Naive thymus-derived CD4-positive, alpha-beta T cell (primary cell): ENCODE data around the gene RO60. TPM values are rescaled to one million over a fixed set of nuclear protein-coding genes. Genes with fewer than 3 reads are reported as not detected.

ENCODE experiments used
- ATAC-seq: fragments of 150-1000 bp; cut with Tn5 transposase; 2 replicates; pipeline ENCODE4 v1.10.0; 2021; ENCODE audit warnings: mild to moderate bottlenecking, moderate library complexity
- CTCF ChIA-PET: fragments of 350-600 bp; sonication (Branson Sonifier 250); formaldehyde crosslinking; loops from one replicate; lab custom pipeline; 2021; ENCODE audit warnings: antibody characterized with exemption; lab: Charles Lee
- POLR2A ChIA-PET: fragments of 350-600 bp; sonication (Branson Sonifier 250); formaldehyde crosslinking; loops from one replicate; lab custom pipeline; 2021; ENCODE audit warnings: antibody characterized with exemption, inconsistent platforms; lab: Charles Lee
- DNase-seq, 9 donors: peaks; one replicate each; pipeline versions ENCODE4 v3.0.0 to v3.0.0-alpha.2; 2020 to 2022; ENCODE audit warnings: mixed read lengths in 1 of 9
- H3K27ac ChIP-seq: one replicate; pipeline ENCODE4 v1.7.0; 2013; ENCODE audit warnings: mild to moderate bottlenecking, low read depth, low read length, moderate library complexity
- H3K27me3 ChIP-seq, 2 donors: one replicate each; pipeline ENCODE4 v1.7.0; 2013; ENCODE audit warnings: low read length in 2 of 2, mild to moderate bottlenecking in 2 of 2, moderate library complexity in 2 of 2; ENCODE audit not compliant: control insufficient read depth in 2 of 2, insufficient read depth in 2 of 2
- H3K36me3 ChIP-seq, 3 experiments: 1 replicate in 2 of 3; 2 replicates in 1 of 3; pipeline ENCODE4 v1.7.0; 2013; ENCODE audit warnings: low read length in 3 of 3, mild to moderate bottlenecking in 3 of 3, moderate library complexity in 1 of 3; ENCODE audit not compliant: insufficient read depth in 3 of 3, control insufficient read depth in 2 of 3
- H3K4me1 ChIP-seq, 2 donors: one replicate each; pipeline ENCODE4 v1.7.0; 2013; ENCODE audit warnings: low read length in 2 of 2, mild to moderate bottlenecking in 2 of 2, moderate library complexity in 1 of 2; ENCODE audit not compliant: control insufficient read depth in 2 of 2, insufficient read depth in 2 of 2
- H3K4me3 ChIP-seq: 2 replicates; pipeline ENCODE4 v1.7.0; 2013; ENCODE audit warnings: mild to moderate bottlenecking, low read length
- H3K9me3 ChIP-seq, 3 experiments: 1 replicate in 2 of 3; 2 replicates in 1 of 3; pipeline ENCODE4 v1.7.0; 2013; ENCODE audit warnings: low read length in 3 of 3; ENCODE audit not compliant: control insufficient read depth in 2 of 3
- H3K27ac Mint-ChIP-seq, 9 donors: one replicate each; pipeline ENCODE4 v1.8.0; 2020 to 2022; ENCODE audit warnings: mixed read lengths in 9 of 9, mild to moderate bottlenecking in 8 of 9, moderate library complexity in 5 of 9, inconsistent platforms in 2 of 9
- H3K27me3 Mint-ChIP-seq, 5 donors: one replicate each; pipeline ENCODE4 v1.8.0; 2021 to 2022; ENCODE audit warnings: mixed read lengths in 5 of 5, mild to moderate bottlenecking in 1 of 5
- H3K36me3 Mint-ChIP-seq, 5 donors: one replicate each; pipeline ENCODE4 v1.8.0; 2020 to 2022; ENCODE audit warnings: mixed read lengths in 5 of 5, mild to moderate bottlenecking in 3 of 5, inconsistent platforms in 1 of 5
- H3K4me1 Mint-ChIP-seq, 7 donors: one replicate each; pipeline ENCODE4 v1.8.0; 2020 to 2022; ENCODE audit warnings: mixed read lengths in 7 of 7, mild to moderate bottlenecking in 3 of 7, inconsistent platforms in 1 of 7
- H3K4me3 Mint-ChIP-seq, 10 donors: one replicate each; pipeline ENCODE4 v1.8.0; 2020 to 2022; ENCODE audit warnings: mild to moderate bottlenecking in 10 of 10, mixed read lengths in 10 of 10, moderate library complexity in 6 of 10, inconsistent platforms in 2 of 10
- H3K9me3 Mint-ChIP-seq, 11 donors: one replicate each; pipeline ENCODE4 v1.8.0; 2020 to 2022; ENCODE audit warnings: mixed read lengths in 11 of 11, mild to moderate bottlenecking in 4 of 11, inconsistent platforms in 1 of 11, moderate library complexity in 1 of 11
- intact Hi-C, 2 donors: fragments of 100-400 bp; cut with micrococcal nuclease; formaldehyde crosslinking; loops; one replicate each; pipeline ENCODE4 v1.15.1; 2023
- polyA plus RNA-seq, 2 donors: library from polyadenylated mRNA; unstranded; fragments of 300-500 nt; fragmentation: Illumina TruSeq; gene quantifications; one replicate each; pipeline ENCODE4 v1.2.3, GENCODE V29; 2021
- total RNA-seq, 6 experiments: library from RNA in 5 of 6; stranded (reverse) in 5 of 6; gene quantifications; 1 replicate in 5 of 6; 2 replicates in 1 of 6; pipeline ENCODE4 v1.2.3 and lab custom pipeline; 2021 to 2026

The RO60 gene
- total and polyA plus RNA-seq, 7 experiments from 2014 or later, result 49.8 to 109 (median 67.6) TPM

DNA sequence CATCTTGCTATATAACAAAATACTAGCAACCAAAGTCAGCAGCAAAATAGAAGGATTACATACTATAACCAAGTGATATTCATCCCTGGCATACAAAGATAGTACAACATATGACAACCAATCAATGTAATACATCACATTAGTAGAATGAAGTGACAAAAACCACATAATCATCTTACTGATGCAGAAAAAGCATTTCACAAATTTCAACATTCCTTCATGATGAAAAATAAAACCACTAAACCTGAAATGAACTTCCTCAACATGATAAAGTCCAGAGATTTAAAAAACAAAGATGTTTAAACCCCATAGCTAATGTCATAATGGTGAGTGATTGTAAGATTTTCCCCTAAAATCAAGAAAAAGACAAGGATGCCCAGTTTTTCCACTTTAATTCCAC, 18.6 kb downstream of the RO60 start:
- Histone ChIP-seq H3K9me3 (no peaks in the 10 kb centered on the region), H3K36me3 (peaks cover 2 to 38% (median 3%) of the 10 kb centered on the region in 3 experiments), H3K27me3 (no peaks in the 10 kb centered on the region), H3K27ac (no peak overlapping the region), H3K4me1 (no peaks in the 10 kb centered on the region), H3K4me3 (no peak overlapping the region)
- peaks cover 0 to 17% (median 2%) of the 10 kb centered on the region in 7 donors for H3K4me1 Mint-ChIP-seq
- H3K4me3 Mint-ChIP-seq, result no peak overlapping the region
- no peaks in the 10 kb centered on the region for H3K27me3 Mint-ChIP-seq
- ChIA-PET POLR2A (no interaction called here), CTCF (no interaction called here)
- intact Hi-C loops, result no loop called here
- ATAC-seq (no peak), DNase-seq (no peak)
- H3K36me3 Mint-ChIP-seq, result peaks cover 6 to 51% (median 44%) of the 10 kb centered on the region in 5 donors
- no peak overlapping the region for H3K27ac Mint-ChIP-seq
- peaks cover 0 to 11% (median 0%) of the 10 kb centered on the region in 11 donors for H3K9me3 Mint-ChIP-seq

DNA sequence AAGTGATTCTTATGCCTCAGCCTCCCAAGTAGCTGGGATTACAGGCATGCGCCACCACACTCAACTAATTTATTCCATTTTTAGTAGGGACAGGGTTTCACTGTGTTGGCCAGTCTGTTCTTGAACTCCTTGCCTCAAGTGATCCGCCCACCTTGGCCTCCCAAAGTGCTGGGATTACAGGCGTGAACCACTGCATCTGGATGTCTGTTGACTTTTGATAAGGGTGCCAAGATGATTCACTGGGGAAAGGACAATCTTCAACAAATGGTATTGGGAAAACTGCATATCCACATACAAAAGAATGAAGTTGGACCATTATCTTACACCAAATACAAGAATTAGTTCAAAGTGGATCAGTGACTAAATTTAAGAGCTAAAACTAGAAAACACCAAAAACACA, 19.8 kb downstream of the RO60 start:
- POLR2A ChIA-PET, result no interaction called here
- CTCF ChIA-PET, result interaction anchor here (0.7 kb wide), 1 partner anchor 8 kb away, joined by 3 read pairs; no protein-coding TSS in a partner anchor
- H3K27ac Mint-ChIP-seq, result no peak overlapping the region

DNA sequence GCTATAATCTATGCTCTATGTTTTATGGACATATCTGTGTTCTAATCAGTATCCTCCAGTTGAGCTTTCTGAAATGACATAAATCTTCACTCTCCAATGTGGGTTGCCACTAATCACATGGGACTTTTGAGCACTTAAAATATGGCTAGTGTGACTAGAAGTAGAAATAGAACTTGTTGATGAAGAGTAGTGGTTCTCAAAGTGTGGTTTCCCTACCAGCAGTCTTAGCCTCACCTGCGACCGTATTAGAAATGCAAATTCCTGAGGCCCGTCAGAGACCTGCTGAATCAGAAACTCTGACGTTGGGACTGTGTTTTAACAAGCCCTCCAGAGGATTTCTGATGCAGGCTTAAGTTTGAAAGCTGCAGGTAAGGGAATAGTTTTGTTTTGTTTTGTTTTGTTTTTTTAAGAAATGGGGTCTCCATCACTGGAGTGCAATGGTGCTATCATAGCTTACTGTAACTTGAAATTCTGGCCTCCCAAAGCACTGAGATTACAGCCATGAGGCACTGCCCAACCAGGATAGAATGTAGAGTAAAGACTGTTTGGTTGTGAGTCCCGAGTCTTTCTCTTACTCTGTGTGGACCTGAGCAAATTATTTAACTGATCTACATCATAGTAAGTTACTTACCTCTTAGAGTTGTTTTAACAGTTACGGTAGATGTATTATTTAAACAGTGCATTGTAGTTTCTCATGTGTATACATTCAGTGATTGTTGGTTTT, 24.1 kb downstream of the RO60 start:
- ATAC-seq, result no peak
- Mint-ChIP-seq H3K9me3 (no peaks in the 10 kb centered on the region), H3K36me3 (peaks cover 0 to 39% (median 33%) of the 10 kb centered on the region in 5 donors), H3K27me3 (no peaks in the 10 kb centered on the region), H3K4me1 (no peaks in the 10 kb centered on the region), H3K27ac (no peak overlapping the region), H3K4me3 (no peak overlapping the region)
- Histone ChIP-seq H3K27me3 (no peaks in the 10 kb centered on the region), H3K9me3 (no peaks in the 10 kb centered on the region), H3K27ac (no peak overlapping the region), H3K36me3 (peaks cover 9 to 58% (median 13%) of the 10 kb centered on the region in 3 experiments), H3K4me3 (no peak overlapping the region), H3K4me1 (no peaks in the 10 kb centered on the region)
- intact Hi-C loops, result no loop called here
- ChIA-PET CTCF (no interaction called here), POLR2A (interaction anchor here (1.0 to 2.2 kb wide), 2 partner anchors 25 to 273 kb away, joined by 3 to 7 read pairs; partner anchors contain the start of genes RO60 and UCHL5)
- no peak for DNase-seq

More for the DNA sequence above, 19.8 kb downstream of the RO60 start:
- Histone ChIP-seq H3K36me3 (peaks cover 9 to 50% (median 13%) of the 10 kb centered on the region in 3 experiments), H3K9me3 (no peaks in the 10 kb centered on the region), H3K4me1 (no peaks in the 10 kb centered on the region), H3K27ac (no peak overlapping the region), H3K4me3 (no peak overlapping the region), H3K27me3 (no peaks in the 10 kb centered on the region)
- no peak for DNase-seq
- Mint-ChIP-seq H3K27me3 (no peaks in the 10 kb centered on the region), H3K4me3 (no peak overlapping the region), H3K4me1 (peaks cover 0 to 16% (median 2%) of the 10 kb centered on the region in 7 donors), H3K9me3 (peaks cover 0 to 11% (median 0%) of the 10 kb centered on the region in 11 donors), H3K36me3 (peaks cover 6 to 49% (median 45%) of the 10 kb centered on the region in 5 donors)
- no peak for ATAC-seq
- intact Hi-C loops, result no loop called here

DNA sequence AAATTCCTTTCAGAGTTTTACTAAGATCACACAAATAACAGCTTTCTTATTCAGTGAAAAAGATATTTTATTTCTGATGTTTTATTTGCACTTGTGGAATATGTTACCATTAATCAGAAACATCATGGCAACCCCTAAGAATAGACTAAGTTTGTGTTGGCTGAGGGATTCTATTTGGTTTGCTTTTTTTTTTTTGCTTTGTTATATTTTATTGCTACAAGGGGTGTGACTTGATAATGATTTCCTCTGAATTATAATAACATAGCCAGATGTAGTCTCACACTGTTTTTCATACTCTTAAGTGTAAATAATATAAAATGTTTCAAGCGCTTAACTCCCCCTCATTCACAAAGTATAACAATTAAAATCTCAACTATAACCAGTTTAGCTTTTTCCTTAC, 25.9 kb downstream of the RO60 start:
- no peaks in the 10 kb centered on the region for H3K27me3 Mint-ChIP-seq
- H3K27ac Mint-ChIP-seq, result peak overlapping the region in 1 of 9 donors; percentile 57
- H3K36me3 ChIP-seq, result peaks cover 9 to 48% (median 13%) of the 10 kb centered on the region in 3 experiments
- peaks cover 0 to 31% (median 21%) of the 10 kb centered on the region in 5 donors for H3K36me3 Mint-ChIP-seq
- H3K4me3 ChIP-seq, result no peak overlapping the region
- no peaks in the 10 kb centered on the region for H3K4me1 Mint-ChIP-seq
- H3K27ac ChIP-seq, result no peak overlapping the region
- ChIA-PET CTCF (no interaction called here), POLR2A (interaction anchor here (2.2 kb wide), 1 partner anchor 27 kb away, joined by 7 read pairs; the partner anchor contains the start of genes RO60 and UCHL5)
- intact Hi-C loops, result loop anchor here in 1 of 2 donors (1.0 to 5.0 kb wide), 2 partner anchors 14 to 37 kb away; partner anchors contain the start of gene CDC73
- DNase-seq, result no peak
- H3K4me3 Mint-ChIP-seq, result no peak overlapping the region
- no peak for ATAC-seq
- H3K9me3 Mint-ChIP-seq, result no peaks in the 10 kb centered on the region
- H3K27me3 ChIP-seq, result no peaks in the 10 kb centered on the region
- H3K9me3 ChIP-seq, result no peaks in the 10 kb centered on the region
- no peaks in the 10 kb centered on the region for H3K4me1 ChIP-seq

DNA sequence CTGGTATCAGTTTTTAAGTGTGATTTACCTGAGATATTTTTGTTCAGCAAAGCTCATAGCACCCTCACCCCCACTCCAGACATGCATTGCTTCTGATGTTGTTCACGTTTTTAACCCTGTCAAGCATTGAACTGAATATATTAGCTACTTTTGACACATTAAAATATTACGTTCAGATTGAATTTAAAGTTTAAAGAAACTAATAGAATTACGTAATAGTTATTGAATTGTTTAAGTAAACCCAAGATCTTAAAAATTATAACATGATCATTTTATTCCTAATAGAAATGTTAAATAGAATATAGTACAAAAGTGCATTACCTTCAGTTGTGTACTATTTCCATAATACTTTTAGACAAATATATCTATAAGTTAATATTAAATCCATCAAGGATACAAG, 26.9 kb downstream of the RO60 start:
- ChIA-PET POLR2A (interaction anchor here (0.6 kb wide), 2 partner anchors 18 to 77 kb away, joined by 3 read pairs; no protein-coding TSS in a partner anchor), CTCF (no interaction called here)
- Histone ChIP-seq H3K27me3 (no peaks in the 10 kb centered on the region), H3K27ac (no peak overlapping the region), H3K9me3 (no peaks in the 10 kb centered on the region), H3K4me1 (no peaks in the 10 kb centered on the region), H3K4me3 (no peak overlapping the region), H3K36me3 (peaks cover 9 to 42% (median 13%) of the 10 kb centered on the region in 3 experiments)
- DNase-seq, result no peak
- no peaks in the 10 kb centered on the region for H3K9me3 Mint-ChIP-seq
- H3K27me3 Mint-ChIP-seq, result no peaks in the 10 kb centered on the region
- no peak for ATAC-seq
- H3K4me3 Mint-ChIP-seq, result no peak overlapping the region
- H3K27ac Mint-ChIP-seq, result no peak overlapping the region
- no peaks in the 10 kb centered on the region for H3K4me1 Mint-ChIP-seq
- intact Hi-C loops, result loop anchor here in 1 of 2 donors (5.0 kb wide), 1 partner anchor 36 kb away; the partner anchor contains the start of gene CDC73
- peaks cover 0 to 26% (median 21%) of the 10 kb centered on the region in 5 donors for H3K36me3 Mint-ChIP-seq

DNA sequence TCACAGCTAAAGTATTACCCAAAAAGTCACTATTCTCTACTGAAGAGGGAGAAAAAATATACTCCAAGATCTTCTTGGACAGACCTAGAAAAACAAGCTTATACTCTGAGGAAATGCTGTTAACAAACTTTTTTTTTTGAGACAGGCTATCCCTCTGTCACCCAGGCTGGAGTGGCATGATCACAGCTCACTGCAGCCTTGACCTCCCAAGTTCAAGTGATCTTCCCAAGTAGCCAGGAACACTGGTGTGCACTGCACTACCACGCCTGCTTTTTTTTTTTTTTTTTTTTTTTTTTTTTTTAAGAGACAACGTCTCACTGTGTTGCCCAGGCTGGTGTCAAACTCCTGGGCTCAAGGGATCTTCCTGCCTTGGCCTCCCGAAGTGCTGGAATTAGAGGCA, 28.5 kb downstream of the RO60 start:
- no peak for ATAC-seq
- no peak overlapping the region for H3K4me3 Mint-ChIP-seq
- H3K4me3 ChIP-seq, result no peak overlapping the region
- H3K9me3 Mint-ChIP-seq, result no peaks in the 10 kb centered on the region
- ChIA-PET CTCF (interaction anchor here (0.6 to 0.7 kb wide), 2 partner anchors 8 to 29 kb away, joined by 3 read pairs; partner anchors contain the start of genes RO60 and UCHL5), POLR2A (no interaction called here)
- intact Hi-C loops, result loop anchor here in 1 of 2 donors (5.0 kb wide), 1 partner anchor 34 kb away; the partner anchor contains the start of gene CDC73
- H3K4me1 ChIP-seq, result no peaks in the 10 kb centered on the region
- no peaks in the 10 kb centered on the region for H3K9me3 ChIP-seq
- H3K36me3 Mint-ChIP-seq, result peaks cover 0 to 14% (median 11%) of the 10 kb centered on the region in 5 donors
- H3K27me3 Mint-ChIP-seq, result no peaks in the 10 kb centered on the region
- peaks cover 7 to 31% (median 12%) of the 10 kb centered on the region in 3 experiments for H3K36me3 ChIP-seq
- peaks cover 0 to 2% (median 0%) of the 10 kb centered on the region in 7 donors for H3K4me1 Mint-ChIP-seq
- H3K27me3 ChIP-seq, result no peaks in the 10 kb centered on the region
- H3K27ac ChIP-seq, result no peak overlapping the region
- peak overlapping the region in 3 of 9 donors; percentile 5 to 53 (median 42) for H3K27ac Mint-ChIP-seq
- DNase-seq, result no peak
